NCI-H2196 treated with DMSO at 0.1 percent for 48 hours (cell line): ENCODE measurements around the gene UTP14C.
"Not testable (repeated sequence)": the region's sequence is repeated elsewhere in the genome, so short reads cannot be mapped to it uniquely, and the experiment has no call there.

Experiments used
- DNase-seq: peaks from one replicate; lab custom pipeline; 2025; ENCODE audit not compliant: unreplicated experiment; lab: John Stamatoyannopoulos, UW

Gene UTP14C

GRCh38 chr13:52043675-52044074 lies 19.2 kb downstream of the UTP14C start:
- no peak for DNase-seq

GRCh38 chr13:52047463-52047862 lies 23.0 kb downstream of the UTP14C start:
- DNase-seq: no peak

- no peak for DNase-seq
These were observed 24.0 kb downstream of the UTP14C start for GRCh38 chr13:52048516-52048915.

GRCh38 chr13:52051400-52051799 lies 26.9 kb downstream of the UTP14C start:
- DNase-seq: no peak

GRCh38 chr13:52053460-52053859 lies 29.0 kb downstream of the UTP14C start:
- no peak for DNase-seq

GRCh38 chr13:52061064-52061463 lies 36.6 kb downstream of the UTP14C start:
- not testable (repeated sequence) for DNase-seq

GRCh38 chr13:52061587-52061986 lies 37.1 kb downstream of the UTP14C start:
- no peak for DNase-seq

GRCh38 chr13:52067237-52067636 lies 42.7 kb downstream of the UTP14C start:
- no peak for DNase-seq

GRCh38 chr13:52070929-52071523 lies 46.5 kb downstream of the UTP14C start:
- no peak for DNase-seq
